Medulla oblongata (tissue), 1 donor: ENCODE measurements around the gene HADH.
"Not testable (repeated sequence)": the region's sequence is repeated elsewhere in the genome, so short reads cannot be mapped to it uniquely, and the experiment has no call there.

Source experiments
- DNase-seq: peaks from one replicate; pipeline ENCODE4 v3.0.0-alpha.2; 2015; ENCODE audit errors: extremely low spot score

The HADH gene

GRCh38 chr4:108030332-108030731 lies 40.6 kb downstream of the HADH start:
- peak; percentile 47 for DNase-seq

GRCh38 chr4:108031427-108032083 lies 41.9 kb downstream of the HADH start:
- no peak for DNase-seq

GRCh38 chr4:108033348-108033747 lies 43.7 kb downstream of the HADH start:
- no peak for DNase-seq

- no peak for DNase-seq
Measured at GRCh38 chr4:108034565-108034964, 44.9 kb downstream of the HADH start.

- no peak for DNase-seq
Measured at GRCh38 chr4:108035691-108036090, 46.0 kb downstream of the HADH start.

- no peak for DNase-seq
Measured at GRCh38 chr4:108036213-108036612, 46.5 kb downstream of the HADH start.

- DNase-seq: no peak
Measured at GRCh38 chr4:108037884-108038283, 48.2 kb downstream of the HADH start.

GRCh38 chr4:108042927-108043326 lies 53.2 kb downstream of the HADH start:
- no peak for DNase-seq

GRCh38 chr4:108043526-108043925 lies 53.8 kb downstream of the HADH start:
- DNase-seq: no peak

- no peak for DNase-seq
Measured at GRCh38 chr4:108044951-108045686, 55.4 kb downstream of the HADH start.

GRCh38 chr4:108045687-108046024 lies 56.0 kb downstream of the HADH start:
- peak; percentile 85 for DNase-seq

- DNase-seq: peak; percentile 36
Measured at GRCh38 chr4:108047199-108047598, 57.5 kb downstream of the HADH start.

- DNase-seq: no peak
Measured at GRCh38 chr4:108048157-108048556, 58.5 kb downstream of the HADH start.

GRCh38 chr4:108048997-108049396 lies 59.3 kb downstream of the HADH start:
- no peak for DNase-seq

- no peak for DNase-seq
Measured at GRCh38 chr4:108049406-108049805, 59.7 kb downstream of the HADH start.

GRCh38 chr4:108050166-108051111 lies 60.8 kb downstream of the HADH start:
- DNase-seq: not testable (repeated sequence)

- DNase-seq: no peak
Measured at GRCh38 chr4:108051343-108051742, 61.7 kb downstream of the HADH start.

GRCh38 chr4:108052558-108053120 lies 63.0 kb downstream of the HADH start:
- DNase-seq: no peak

GRCh38 chr4:108053251-108053711 lies 63.6 kb downstream of the HADH start:
- no peak for DNase-seq

- DNase-seq: no peak
Measured at GRCh38 chr4:108054025-108054638, 64.4 kb downstream of the HADH start.

GRCh38 chr4:108055787-108056186 lies 66.1 kb downstream of the HADH start:
- DNase-seq: no peak

- DNase-seq: no peak
Measured at GRCh38 chr4:108056418-108056817, 66.7 kb downstream of the HADH start.
